ENCODE results near the gene OR1G1.
"Not testable (repeated sequence)": the region's sequence is repeated elsewhere in the genome, so short reads cannot be mapped to it uniquely, and the experiment has no call there.

OR1G1 gene

GRCh38 chr17:3127451-3127850 lies at the start of gene OR1G1:
Gene OR1G1 (minus strand): TSS chr17:3127551. CDS start chr17:3127551, 0 bp downstream.
- DNase-seq = no peak

GRCh38 chr17:3167574-3167973 lies 40.2 kb upstream of the OR1G1 start:
- no peak for DNase-seq

- no peak for DNase-seq
Observed at GRCh38 chr17:3157218-3157617, 29.9 kb upstream of the OR1G1 start.

GRCh38 chr17:3137494-3137893 lies 10.1 kb upstream of the OR1G1 start:
- not testable (repeated sequence) for DNase-seq

- no peak for DNase-seq
Observed at GRCh38 chr17:3104322-3104721, 23.0 kb downstream of the OR1G1 start, which contains the start of gene OR1D2. Gene OR1D2 (minus strand): TSS chr17:3104422. CDS start chr17:3092996, 11,426 bp downstream.
